Fibroblast of skin of scalp (primary cell): ENCODE data around the gene ACTR10.
"Not testable (repeated sequence)": the region's sequence is repeated elsewhere in the genome, so short reads cannot be mapped to it uniquely, and the experiment has no call there.

Experiments used
- DNase-seq: peaks from one replicate; pipeline ENCODE4 v3.0.0-alpha.2; 2013

Gene ACTR10

GRCh38 chr14:58216544-58216943 is 16.6 kb downstream of the ACTR10 start:
- peak; percentile 51 for DNase-seq

- no peak for DNase-seq
These were observed 27.3 kb downstream of the ACTR10 start for GRCh38 chr14:58227096-58227819.

DNA sequence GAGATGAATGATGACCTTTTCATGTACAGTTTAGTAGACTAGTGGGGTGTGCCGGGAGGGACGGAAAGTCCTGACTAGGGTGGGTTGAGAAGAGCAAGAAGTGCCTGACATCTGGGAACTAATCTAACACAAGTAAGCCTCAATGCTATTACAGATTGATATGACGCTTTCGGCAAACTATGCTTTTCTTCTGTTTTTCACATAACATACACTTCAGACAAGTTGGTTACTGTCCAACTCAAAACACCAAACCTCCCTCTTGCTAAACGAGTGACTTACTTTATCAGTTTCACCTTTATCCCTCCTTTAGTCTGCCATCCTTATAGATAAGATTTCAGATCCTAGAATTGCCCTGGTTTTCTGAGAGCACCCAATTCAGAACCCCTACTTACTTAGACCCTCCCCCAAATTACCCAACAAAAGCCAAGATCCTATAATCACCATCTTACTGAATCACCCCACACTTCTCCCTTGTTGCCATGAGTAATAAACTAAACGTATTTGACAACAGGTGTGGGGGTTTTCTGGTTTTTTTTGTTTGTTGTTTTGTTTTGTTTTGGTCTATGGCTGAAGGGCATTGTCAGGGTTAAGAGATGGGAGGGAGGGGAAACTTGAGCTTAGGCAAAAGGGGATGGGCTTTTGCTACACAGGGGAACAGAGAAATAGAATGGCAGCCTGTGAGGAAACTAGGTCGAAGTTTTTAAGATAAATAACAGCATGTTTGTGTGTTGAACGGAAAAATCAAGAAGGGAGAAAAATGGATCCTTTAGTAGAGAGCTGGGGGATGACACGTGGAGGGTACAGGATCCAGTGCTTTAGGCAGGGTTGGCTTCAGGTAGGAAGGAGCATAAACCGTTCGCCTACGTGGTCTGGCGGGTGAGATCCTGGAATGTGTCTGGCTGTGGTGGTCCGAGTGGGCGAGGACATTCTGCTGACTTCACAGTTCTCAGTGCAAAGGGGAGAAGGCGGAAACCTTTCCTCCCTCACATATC is 38.6 kb downstream of the ACTR10 start:
- peak; percentile 11 for DNase-seq

- peak; percentile 72 for DNase-seq
These were observed 39.6 kb downstream of the ACTR10 start for GRCh38 chr14:58239244-58240195.

GRCh38 chr14:58243790-58244555 is 44.0 kb downstream of the ACTR10 start:
- peak; percentile 22 for DNase-seq

DNA sequence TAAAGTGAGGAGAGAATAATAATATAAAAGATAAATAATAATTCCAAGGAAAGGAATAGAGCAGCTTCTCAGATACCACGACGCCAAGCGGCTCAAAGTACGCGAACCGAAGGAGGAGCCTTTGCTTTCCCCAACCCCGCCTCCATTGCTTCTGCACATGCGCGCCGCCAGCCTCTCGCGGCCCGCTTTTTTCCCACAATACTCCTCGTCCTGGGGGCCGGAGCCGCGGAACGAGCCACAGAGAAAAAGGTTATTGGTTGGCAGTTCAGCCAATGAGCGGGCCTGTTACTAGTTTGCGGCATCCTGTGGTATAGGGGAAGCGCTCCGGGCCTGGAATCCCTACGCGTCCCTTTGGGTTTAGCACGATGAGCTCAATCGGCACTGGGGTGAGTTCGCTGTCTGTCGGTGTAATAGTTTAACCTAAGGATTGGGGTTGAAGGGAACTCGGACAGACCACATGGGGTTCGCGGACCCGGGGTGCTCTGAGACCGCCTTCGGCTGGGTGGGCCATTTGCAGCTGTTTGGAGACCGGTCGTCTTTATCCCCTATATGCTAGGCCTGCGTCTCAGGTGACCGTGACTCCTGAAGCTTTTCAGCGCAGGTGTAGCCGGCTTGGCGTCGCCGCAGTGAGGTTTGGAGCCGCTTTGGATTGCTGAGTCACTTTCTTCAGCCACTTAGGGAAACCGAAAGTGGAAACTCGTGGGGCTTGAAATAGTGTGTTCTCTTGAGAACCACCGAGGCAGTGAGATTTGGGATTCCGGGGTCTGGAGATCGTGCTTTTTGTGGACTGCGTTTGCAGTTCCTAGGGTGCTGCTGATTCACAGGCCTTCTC is 44.8 kb downstream of the ACTR10 start, which contains the start of gene PSMA3:
PSMA3 (plus strand) TSS at position 288 of the 832 bp plus-strand sequence; CDS start at position 366, 78 bp downstream.
- DNase-seq, result peak; percentile 98

GRCh38 chr14:58245562-58245961 is 45.6 kb downstream of the ACTR10 start:
- no peak for DNase-seq

DNA sequence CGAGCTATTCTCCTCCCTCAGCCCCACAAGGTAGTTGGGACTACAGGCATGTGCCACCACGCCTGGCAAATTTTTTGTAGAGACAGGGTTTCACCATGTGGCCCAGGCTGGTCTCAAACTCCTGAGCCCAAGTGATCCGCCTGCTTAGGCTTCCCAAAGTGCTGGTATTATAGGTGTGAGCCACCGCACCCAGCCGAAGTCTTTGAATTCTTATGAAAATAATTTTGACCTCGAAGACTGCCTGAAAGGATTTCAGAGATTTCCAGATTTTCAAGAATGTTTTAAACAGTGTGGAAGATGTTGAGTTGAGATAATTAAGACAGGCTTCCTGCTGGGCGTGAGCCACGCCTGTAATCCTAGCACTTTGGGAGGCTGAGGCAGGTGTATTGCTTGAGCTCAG is 49.7 kb downstream of the ACTR10 start:
- no peak for DNase-seq

GRCh38 chr14:58258156-58258555 is 58.2 kb downstream of the ACTR10 start:
- no peak for DNase-seq

DNA sequence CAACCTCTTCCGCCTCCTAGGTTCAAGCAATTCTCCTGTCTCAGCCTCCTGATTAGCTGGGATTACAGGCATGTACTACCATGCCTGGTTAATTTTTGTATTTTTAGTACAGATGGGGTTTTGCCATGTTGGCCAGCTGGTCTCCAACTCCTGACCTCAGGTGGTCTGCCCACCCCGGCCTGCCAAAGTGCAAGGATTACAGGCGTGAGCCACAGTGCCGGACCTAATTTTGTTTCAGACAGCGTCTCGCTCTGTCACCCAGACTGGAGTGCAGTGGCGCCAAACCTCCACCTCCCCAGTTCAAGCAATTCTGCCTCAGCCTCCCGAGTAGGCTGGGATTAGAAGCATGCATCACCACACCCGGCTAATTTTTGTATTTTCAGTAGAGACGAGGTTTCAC is 62.1 kb downstream of the ACTR10 start:
- not testable (repeated sequence) for DNase-seq

GRCh38 chr14:58265401-58265800 is 65.5 kb downstream of the ACTR10 start:
- no peak for DNase-seq

DNA sequence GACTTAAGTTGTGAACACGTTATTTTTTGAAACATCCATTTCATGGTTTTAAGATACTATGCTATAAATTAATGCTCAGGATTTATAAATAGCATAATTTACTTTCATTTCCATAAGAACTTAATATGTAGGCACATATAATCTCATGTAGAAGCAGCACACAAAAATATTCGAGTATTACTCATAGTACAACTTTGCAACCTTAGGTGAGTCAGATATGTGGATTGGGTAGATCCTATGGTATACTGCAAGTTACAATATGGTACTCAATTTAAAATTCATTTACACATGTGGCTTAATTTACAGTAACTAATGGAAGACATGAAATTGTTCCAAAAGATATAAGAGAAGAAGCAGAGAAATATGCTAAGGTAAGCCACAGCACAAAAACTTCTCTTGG is 70.7 kb downstream of the ACTR10 start:
- no peak for DNase-seq

DNA sequence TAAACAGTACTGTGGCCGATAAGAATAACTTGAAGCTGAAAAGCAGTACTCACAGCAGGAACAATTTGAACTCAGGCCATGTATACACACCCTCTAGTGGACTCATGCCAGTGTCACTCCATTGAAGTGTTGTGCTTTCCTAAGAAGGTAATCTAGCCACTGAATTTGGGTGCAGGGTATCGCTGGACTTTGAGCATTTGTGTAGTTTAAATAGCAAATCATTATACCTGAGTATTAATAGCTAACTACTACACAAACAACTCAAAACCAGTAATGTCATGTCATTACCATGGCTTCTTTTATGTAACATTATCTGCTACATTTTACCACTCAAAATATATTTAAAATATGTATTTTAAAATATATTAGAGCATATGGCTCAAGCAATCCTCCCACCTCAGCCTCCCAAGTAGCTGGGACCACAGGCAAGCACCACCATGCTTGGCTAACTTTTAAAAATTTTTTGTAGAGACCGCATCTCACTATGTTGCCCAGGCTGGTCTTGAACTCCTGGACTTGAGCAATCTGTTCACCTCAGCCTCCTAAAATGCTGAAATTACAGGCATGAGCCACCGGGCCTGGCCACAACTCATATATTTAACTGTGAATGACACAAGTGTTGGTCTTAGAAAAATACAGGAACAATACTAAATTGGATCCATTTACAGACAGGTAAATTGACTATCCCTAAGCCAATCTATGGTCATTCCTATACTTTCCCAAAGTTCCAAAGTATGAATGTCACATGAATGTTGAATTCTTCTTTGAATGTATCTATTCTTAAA is 72.8 kb downstream of the ACTR10 start:
- peak; percentile 20 for DNase-seq

- DNase-seq, result no peak
These were observed 74.9 kb downstream of the ACTR10 start for GRCh38 chr14:58274881-58275280.

- DNase-seq, result no peak
These were observed 75.7 kb downstream of the ACTR10 start for GRCh38 chr14:58275527-58276190.

DNA sequence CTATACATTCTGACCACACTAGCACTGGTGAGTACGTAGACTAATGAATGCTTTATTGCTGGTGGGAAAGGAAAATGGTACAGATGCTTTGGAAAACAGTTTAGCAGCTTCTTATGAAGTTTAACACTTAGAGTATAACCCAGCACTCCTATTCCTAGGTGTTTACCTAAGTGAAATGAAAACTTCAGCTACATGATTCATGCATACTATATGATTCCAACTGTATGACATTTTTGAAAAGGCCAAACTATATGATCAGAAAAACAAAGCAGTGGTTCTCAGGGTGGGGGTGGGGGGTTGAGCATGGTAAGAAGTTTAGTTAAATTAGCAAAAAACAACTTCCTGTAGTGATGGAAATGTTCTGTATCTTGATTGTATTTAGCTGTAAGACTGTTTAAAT is 76.3 kb downstream of the ACTR10 start:
- DNase-seq, result no peak

GRCh38 chr14:58278177-58278576 is 78.2 kb downstream of the ACTR10 start:
- no peak for DNase-seq

DNA sequence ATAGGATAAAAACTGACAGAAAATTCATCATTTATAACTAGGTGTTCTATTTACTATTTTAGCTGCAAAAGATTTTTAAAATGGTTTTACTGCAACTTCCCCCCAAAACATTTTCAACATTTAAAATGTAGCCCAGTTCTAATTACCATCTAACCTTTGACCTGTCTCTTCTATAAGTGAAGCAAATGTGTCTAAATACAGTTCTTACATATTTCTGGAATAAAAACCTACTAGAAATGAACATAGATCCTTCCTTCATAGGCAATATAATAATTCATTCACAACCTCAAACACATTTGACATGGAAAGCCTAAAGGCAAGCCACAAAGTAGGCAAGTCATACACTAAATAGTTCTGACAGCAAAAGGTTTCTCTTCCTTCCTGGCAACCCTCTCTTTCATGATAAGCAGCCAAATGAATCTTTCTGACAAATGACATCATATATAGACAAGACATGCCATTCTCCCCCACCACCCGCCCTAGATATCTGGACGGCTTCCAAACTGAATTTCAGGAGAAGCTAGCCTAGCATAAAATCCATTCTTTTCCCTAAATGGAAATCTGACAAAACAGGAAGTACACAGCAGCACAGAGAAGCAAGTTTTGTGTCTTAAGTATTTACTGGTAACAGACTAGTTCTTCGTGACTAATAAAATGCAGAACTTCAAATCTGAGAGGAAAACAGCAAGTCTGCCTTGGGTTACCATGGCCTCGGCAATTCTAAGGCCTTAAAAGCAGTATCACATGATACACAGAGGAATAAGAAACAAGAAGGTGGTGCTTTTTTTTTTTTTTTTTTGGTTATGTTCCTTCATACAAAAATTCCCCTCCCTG is 81.2 kb downstream of the ACTR10 start:
- DNase-seq, result peak; percentile 97
